ENCODE data around the gene IFIT2.

DNA sequence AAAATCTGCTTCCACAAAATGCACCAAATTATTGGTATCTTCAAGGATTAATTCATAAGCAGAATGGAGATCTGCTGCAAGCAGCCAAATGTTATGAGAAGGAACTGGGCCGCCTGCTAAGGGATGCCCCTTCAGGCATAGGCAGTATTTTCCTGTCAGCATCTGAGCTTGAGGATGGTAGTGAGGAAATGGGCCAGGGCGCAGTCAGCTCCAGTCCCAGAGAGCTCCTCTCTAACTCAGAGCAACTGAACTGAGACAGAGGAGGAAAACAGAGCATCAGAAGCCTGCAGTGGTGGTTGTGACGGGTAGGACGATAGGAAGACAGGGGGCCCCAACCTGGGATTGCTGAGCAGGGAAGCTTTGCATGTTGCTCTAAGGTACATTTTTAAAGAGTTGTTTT, 38.0 kb downstream of the IFIT2 start:
- TF ChIP-seq POLR2AphosphoS5 (IDR thresholded peaks at IDR 0.05; ENCODE audit: low read depth, low read length) (no peak), CTCF (IDR thresholded peaks at IDR 0.05 in 2 of 3, conservative IDR thresholded peaks at IDR 0.05 in 1 of 3; ENCODE audit: borderline replicate concordance in 1 of 3, insufficient read depth in 1 of 3, low read depth in 2 of 3, low read length in 2 of 3) (no peak)

All from HCT116 (cell line).